Activated CD4-positive, alpha-beta memory T cell treated with anti-CD3 and anti-CD28 coated beads for 36 hours (primary cell): ENCODE measurements around the gene RFWD3. TPM values are rescaled to one million over a fixed set of nuclear protein-coding genes. Genes with fewer than 3 reads are reported as not detected.
A peak's percentile ranks its signal among the peaks of the same experiment; 100 is the strongest.

Experiments used
- CTCF ChIA-PET: fragments of 350-600 bp; sonication (Branson Sonifier 250); formaldehyde crosslinking; loops from one replicate; lab custom pipeline; 2021; ENCODE audit warnings: antibody characterized with exemption, inconsistent platforms; lab: Charles Lee
- POLR2A ChIA-PET: fragments of 350-600 bp; sonication (Branson Sonifier 250); formaldehyde crosslinking; loops from one replicate; lab custom pipeline; 2021; ENCODE audit warnings: antibody characterized with exemption; lab: Charles Lee
- DNase-seq: peaks from one replicate; pipeline ENCODE4 v3.0.0-alpha.2; 2020
- H3K27ac Mint-ChIP-seq: one replicate; pipeline ENCODE4 v1.8.0; 2021; ENCODE audit warnings: mixed read lengths
- H3K27me3 Mint-ChIP-seq: one replicate; pipeline ENCODE4 v1.8.0; 2021; ENCODE audit warnings: mixed read lengths
- H3K36me3 Mint-ChIP-seq: one replicate; pipeline ENCODE4 v1.8.0; 2021; ENCODE audit warnings: mixed read lengths
- H3K4me1 Mint-ChIP-seq: one replicate; pipeline ENCODE4 v1.8.0; 2021; ENCODE audit warnings: low read depth, mixed read lengths
- H3K4me3 Mint-ChIP-seq: one replicate; pipeline ENCODE4 v1.8.0; 2021; ENCODE audit warnings: mild to moderate bottlenecking, mixed read lengths
- H3K9me3 Mint-ChIP-seq: one replicate; pipeline ENCODE4 v1.8.0; 2021; ENCODE audit warnings: mixed read lengths
- intact Hi-C: fragments of 100-400 bp; cut with micrococcal nuclease; formaldehyde crosslinking; loops from one replicate; pipeline ENCODE4 v1.15.1; 2023
- total RNA-seq, 2 experiments: library from RNA; stranded (reverse); gene quantifications; one replicate each; pipeline ENCODE4 v1.2.3, GENCODE V29; 2021

The RFWD3 gene, protein sequence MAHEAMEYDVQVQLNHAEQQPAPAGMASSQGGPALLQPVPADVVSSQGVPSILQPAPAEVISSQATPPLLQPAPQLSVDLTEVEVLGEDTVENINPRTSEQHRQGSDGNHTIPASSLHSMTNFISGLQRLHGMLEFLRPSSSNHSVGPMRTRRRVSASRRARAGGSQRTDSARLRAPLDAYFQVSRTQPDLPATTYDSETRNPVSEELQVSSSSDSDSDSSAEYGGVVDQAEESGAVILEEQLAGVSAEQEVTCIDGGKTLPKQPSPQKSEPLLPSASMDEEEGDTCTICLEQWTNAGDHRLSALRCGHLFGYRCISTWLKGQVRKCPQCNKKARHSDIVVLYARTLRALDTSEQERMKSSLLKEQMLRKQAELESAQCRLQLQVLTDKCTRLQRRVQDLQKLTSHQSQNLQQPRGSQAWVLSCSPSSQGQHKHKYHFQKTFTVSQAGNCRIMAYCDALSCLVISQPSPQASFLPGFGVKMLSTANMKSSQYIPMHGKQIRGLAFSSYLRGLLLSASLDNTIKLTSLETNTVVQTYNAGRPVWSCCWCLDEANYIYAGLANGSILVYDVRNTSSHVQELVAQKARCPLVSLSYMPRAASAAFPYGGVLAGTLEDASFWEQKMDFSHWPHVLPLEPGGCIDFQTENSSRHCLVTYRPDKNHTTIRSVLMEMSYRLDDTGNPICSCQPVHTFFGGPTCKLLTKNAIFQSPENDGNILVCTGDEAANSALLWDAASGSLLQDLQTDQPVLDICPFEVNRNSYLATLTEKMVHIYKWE
- total RNA-seq: 100 to 1,000 TPM in 1 of 2 experiments, 10 to 100 TPM in 1; 95.3 to 109 TPM

- intact Hi-C loops: loop anchor here (1.0 to 10.0 kb wide), 6 partner anchors 34 to 2002 kb away; partner anchors contain the start of genes GLG1, KARS1, MLKL and PSMD7
These were observed at the start of gene RFWD3 for GRCh38 chr16:74666425-74667254. Gene RFWD3 (minus strand): TSS chr16:74666877. CDS start chr16:74661449, 5,428 bp downstream.

DNA sequence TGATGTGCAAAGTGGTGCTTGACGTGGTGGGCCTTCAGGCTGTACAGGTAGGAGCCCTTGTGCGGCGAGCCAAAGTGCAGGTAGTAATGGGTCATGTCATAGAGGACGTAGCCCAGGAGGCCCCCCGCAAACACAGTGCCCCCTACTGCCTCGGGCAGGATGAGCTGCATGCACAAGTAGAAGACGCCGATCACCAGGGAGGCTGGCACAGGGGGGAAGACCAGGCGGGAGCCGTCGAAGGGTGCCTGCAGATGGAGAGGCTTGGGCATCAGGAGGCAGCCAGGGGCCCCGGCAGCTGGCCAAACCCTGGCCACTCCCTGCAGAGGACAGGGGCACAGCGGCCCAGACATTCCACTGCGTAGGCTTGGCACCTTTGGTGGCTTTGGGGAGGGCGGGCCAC, 49.7 kb upstream of the RFWD3 start:
- ChIA-PET CTCF (interaction anchor here (1.6 kb wide), 1 partner anchor 146 kb away, joined by 5 read pairs; no protein-coding TSS in a partner anchor), POLR2A (no interaction called here)
- DNase-seq: no peak
- Mint-ChIP-seq H3K4me1 (no peaks in the 10 kb centered on the region), H3K27me3 (peaks cover under 1% of the 10 kb centered on the region), H3K27ac (no peak overlapping the region), H3K36me3 (no peaks in the 10 kb centered on the region), H3K4me3 (no peak overlapping the region), H3K9me3 (no peaks in the 10 kb centered on the region)
- intact Hi-C loops: no loop called here

More at GRCh38 chr16:74666425-74667254, at the start of gene RFWD3:
- H3K9me3 Mint-ChIP-seq: no peaks in the 10 kb centered on the region
- DNase-seq: peak; percentile 98
- ChIA-PET CTCF (interaction anchor here (0.9 to 2.2 kb wide), 5 partner anchors 12 to 44 kb away, joined by 3 to 14 read pairs (median 5); partner anchors contain the start of gene MLKL), POLR2A (interaction anchor here (0.8 to 4.3 kb wide), 18 partner anchors 8 to 443 kb away, joined by 3 to 43 read pairs (median 4); partner anchors contain the start of genes GLG1, MLKL and PSMD7)
- H3K27me3 Mint-ChIP-seq: no peaks in the 10 kb centered on the region
- H3K4me1 Mint-ChIP-seq: peaks cover 39% of the 10 kb centered on the region
- peaks cover 40% of the 10 kb centered on the region for H3K36me3 Mint-ChIP-seq
- peak within 1 kb of the TSS; percentile 91 for H3K27ac Mint-ChIP-seq
- H3K4me3 Mint-ChIP-seq: peak within 1 kb of the TSS; percentile 85

DNA sequence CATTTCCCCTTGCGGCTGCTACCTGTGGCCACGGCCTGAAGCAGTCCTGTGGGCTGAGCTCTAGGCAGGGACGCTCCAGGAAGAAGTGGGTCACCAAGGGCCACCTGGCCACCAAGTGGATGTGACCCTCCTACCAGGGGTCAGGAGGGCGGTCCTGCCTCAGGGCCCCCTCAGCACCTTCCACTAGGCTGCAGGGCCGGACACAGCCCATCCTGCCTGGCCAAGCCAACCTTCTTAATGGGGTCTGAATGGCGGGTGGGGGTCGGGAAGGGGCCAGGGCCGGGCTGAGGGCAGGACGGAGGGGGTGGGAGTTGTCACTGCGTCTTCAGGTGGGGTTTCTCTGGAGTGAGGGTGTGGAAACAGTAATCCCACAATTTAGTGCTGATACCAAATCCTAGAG, 47.2 kb upstream of the RFWD3 start:
- intact Hi-C loops: no loop called here
- Mint-ChIP-seq H3K27ac (no peak overlapping the region), H3K27me3 (no peaks in the 10 kb centered on the region), H3K4me3 (no peak overlapping the region), H3K9me3 (no peaks in the 10 kb centered on the region), H3K36me3 (no peaks in the 10 kb centered on the region), H3K4me1 (peaks cover 5% of the 10 kb centered on the region)
- no peak for DNase-seq
- POLR2A ChIA-PET: interaction anchor here (0.6 kb wide), 2 partner anchors 148 to 386 kb away, joined by 3 to 5 read pairs; no protein-coding TSS in a partner anchor
- CTCF ChIA-PET: interaction anchor here (1.0 to 5.0 kb wide), 3 partner anchors 12 to 150 kb away, joined by 3 to 56 read pairs (median 47); no protein-coding TSS in a partner anchor

GRCh38 chr16:74713325-74713724, 46.6 kb upstream of the RFWD3 start:
- no peaks in the 10 kb centered on the region for H3K27me3 Mint-ChIP-seq
- intact Hi-C loops: no loop called here
- no peaks in the 10 kb centered on the region for H3K9me3 Mint-ChIP-seq
- H3K36me3 Mint-ChIP-seq: no peaks in the 10 kb centered on the region
- no peak overlapping the region for H3K27ac Mint-ChIP-seq
- ChIA-PET POLR2A (interaction anchor here (1.8 kb wide), 1 partner anchor 12 kb away, joined by 10 read pairs; the partner anchor contains the start of gene MLKL), CTCF (interaction anchor here (1.0 to 5.0 kb wide), 5 partner anchors 13 to 150 kb away, joined by 3 to 56 read pairs (median 9); no protein-coding TSS in a partner anchor)
- DNase-seq: no peak
- no peak overlapping the region for H3K4me3 Mint-ChIP-seq
- peaks cover 5% of the 10 kb centered on the region for H3K4me1 Mint-ChIP-seq

DNA sequence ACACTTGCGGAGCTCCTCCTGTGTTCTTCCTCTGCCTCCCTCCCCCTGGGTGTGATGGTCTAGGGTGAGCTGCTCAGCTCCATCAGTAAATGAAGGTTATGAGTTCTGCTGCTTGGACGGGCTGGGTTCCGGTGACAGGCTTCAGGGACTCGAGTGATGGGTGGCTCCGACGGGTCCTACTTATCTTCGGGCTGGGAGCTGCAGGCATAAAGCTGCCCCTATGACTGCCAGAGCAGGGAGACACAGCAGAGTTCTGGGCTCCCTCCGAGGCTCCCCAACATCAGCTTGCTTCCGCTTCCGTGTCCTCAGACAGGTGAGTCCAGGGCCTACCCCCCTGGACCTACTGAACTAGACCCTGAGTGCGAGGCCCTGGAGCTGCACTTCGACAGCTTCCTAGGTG, 45.3 kb upstream of the RFWD3 start:
- H3K27ac Mint-ChIP-seq: no peak overlapping the region
- H3K4me1 Mint-ChIP-seq: peaks cover 5% of the 10 kb centered on the region
- CTCF ChIA-PET: interaction anchor here (1.4 to 5.0 kb wide), 4 partner anchors 14 to 151 kb away, joined by 5 to 56 read pairs (median 28); no protein-coding TSS in a partner anchor

DNA sequence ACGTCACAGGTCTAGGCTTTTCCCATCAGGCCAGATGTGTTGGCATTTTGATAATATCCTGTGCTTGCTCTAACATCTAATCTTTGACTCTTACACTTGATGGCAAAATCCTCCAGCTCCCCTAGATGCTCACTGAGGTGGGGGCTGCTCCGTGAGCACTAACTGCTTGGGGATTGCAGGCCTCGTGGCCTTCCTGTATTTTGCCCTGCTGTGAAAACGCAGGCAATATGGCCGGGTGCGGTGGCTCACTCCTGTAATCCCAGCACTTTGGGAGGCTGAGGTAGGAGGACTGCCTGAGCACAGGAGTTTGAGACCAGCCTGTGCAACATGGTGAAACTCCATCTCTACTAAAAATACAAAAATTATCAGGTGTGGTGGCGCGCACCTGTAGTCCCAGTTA, 43.7 kb upstream of the RFWD3 start:
- H3K27ac Mint-ChIP-seq: no peak overlapping the region
- POLR2A ChIA-PET: no interaction called here
- no peak for DNase-seq
- CTCF ChIA-PET: interaction anchor here (0.8 to 5.0 kb wide), 8 partner anchors 8 to 401 kb away, joined by 3 to 56 read pairs (median 4); partner anchors contain the start of genes FA2H and MLKL
- H3K4me3 Mint-ChIP-seq: no peak overlapping the region
- H3K27me3 Mint-ChIP-seq: no peaks in the 10 kb centered on the region
- intact Hi-C loops: no loop called here
- no peaks in the 10 kb centered on the region for H3K9me3 Mint-ChIP-seq
- H3K4me1 Mint-ChIP-seq: peaks cover 5% of the 10 kb centered on the region
- no peaks in the 10 kb centered on the region for H3K36me3 Mint-ChIP-seq

More for the DNA sequence above, 45.3 kb upstream of the RFWD3 start:
- H3K4me3 Mint-ChIP-seq: no peak overlapping the region
- POLR2A ChIA-PET: interaction anchor here (0.7 to 1.8 kb wide), 2 partner anchors 11 to 151 kb away, joined by 3 to 10 read pairs; partner anchors contain the start of gene MLKL
- H3K9me3 Mint-ChIP-seq: no peaks in the 10 kb centered on the region
- intact Hi-C loops: no loop called here
- DNase-seq: no peak
- H3K27me3 Mint-ChIP-seq: no peaks in the 10 kb centered on the region
- no peaks in the 10 kb centered on the region for H3K36me3 Mint-ChIP-seq

GRCh38 chr16:74709441-74709877, 42.8 kb upstream of the RFWD3 start:
- H3K4me1 Mint-ChIP-seq: peaks cover 10% of the 10 kb centered on the region
- H3K27ac Mint-ChIP-seq: peak overlapping the region; percentile 2
- DNase-seq: peak; percentile 88
- ChIA-PET POLR2A (no interaction called here), CTCF (interaction anchor here (1.0 to 5.0 kb wide), 7 partner anchors 9 to 402 kb away, joined by 3 to 56 read pairs (median 4); partner anchors contain the start of genes FA2H and MLKL)
- no peaks in the 10 kb centered on the region for H3K27me3 Mint-ChIP-seq
- H3K36me3 Mint-ChIP-seq: no peaks in the 10 kb centered on the region
- H3K4me3 Mint-ChIP-seq: no peak overlapping the region
- H3K9me3 Mint-ChIP-seq: no peaks in the 10 kb centered on the region
- intact Hi-C loops: loop anchor here (1.0 to 10.0 kb wide), 5 partner anchors 17 to 401 kb away; partner anchors contain the start of genes FA2H and WDR59

DNA sequence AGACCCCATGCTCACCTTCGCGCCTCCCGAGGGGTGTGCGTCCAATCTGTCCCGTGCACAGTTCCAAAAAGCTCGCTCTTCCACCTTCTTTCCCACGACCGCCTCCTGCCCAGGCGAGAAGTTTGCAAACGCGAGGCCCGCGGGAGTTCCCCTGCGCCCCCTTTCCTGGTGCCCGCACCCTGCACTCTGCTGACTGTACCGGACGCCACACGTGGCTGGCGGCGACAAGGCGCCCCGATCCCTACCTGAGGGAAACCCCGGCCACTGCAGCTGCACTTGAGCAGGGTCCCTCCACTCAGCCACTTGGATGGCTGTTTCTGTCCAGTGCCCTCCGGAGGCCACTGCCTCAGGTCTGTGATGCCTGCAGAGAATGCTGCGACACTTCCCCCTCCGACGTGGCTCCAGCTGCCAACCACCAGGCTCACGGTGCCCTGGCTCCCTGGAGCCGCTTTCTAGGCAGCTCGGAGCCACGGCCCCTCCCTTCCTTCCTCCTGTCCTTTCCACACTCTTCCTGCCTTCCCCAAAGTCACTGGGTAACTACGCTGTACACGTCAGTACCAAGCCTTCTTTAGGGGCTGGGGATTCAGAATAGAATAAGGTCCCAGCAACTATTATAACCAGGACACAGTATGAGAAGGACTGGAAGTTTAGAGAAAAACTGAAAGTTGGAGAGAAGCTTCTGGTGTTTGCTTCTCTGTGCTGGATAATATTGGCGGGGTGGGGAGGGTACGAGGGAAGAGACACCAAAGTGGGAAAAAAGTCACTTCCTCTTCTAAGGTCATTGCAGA, 34.0 kb upstream of the RFWD3 start, which contains the start of gene MLKL:
Gene MLKL, minus strand, starts transcription at position 425 of the 788 bp plus-strand sequence. CDS start 5,105 bp downstream, outside the sequence.
- H3K4me1 Mint-ChIP-seq: peaks cover 52% of the 10 kb centered on the region
- CTCF ChIA-PET: interaction anchor here (2.3 to 3.6 kb wide), 5 partner anchors 9 to 410 kb away, joined by 5 to 23 read pairs (median 14); partner anchors contain the start of gene RFWD3
- intact Hi-C loops: loop anchor here (1.0 to 10.0 kb wide), 4 partner anchors 33 to 917 kb away; partner anchors contain the start of gene WDR59
- DNase-seq: peak; percentile 75
- peak within 1 kb of the TSS; percentile 96 for H3K4me3 Mint-ChIP-seq
- H3K27me3 Mint-ChIP-seq: no peaks in the 10 kb centered on the region
- H3K36me3 Mint-ChIP-seq: peaks cover 7% of the 10 kb centered on the region
- POLR2A ChIA-PET: interaction anchor here (0.8 to 4.4 kb wide), 8 partner anchors 12 to 398 kb away, joined by 3 to 43 read pairs (median 3); partner anchors contain the start of genes GLG1 and RFWD3
- no peaks in the 10 kb centered on the region for H3K9me3 Mint-ChIP-seq
- peak within 1 kb of the TSS; percentile 94 for H3K27ac Mint-ChIP-seq

DNA sequence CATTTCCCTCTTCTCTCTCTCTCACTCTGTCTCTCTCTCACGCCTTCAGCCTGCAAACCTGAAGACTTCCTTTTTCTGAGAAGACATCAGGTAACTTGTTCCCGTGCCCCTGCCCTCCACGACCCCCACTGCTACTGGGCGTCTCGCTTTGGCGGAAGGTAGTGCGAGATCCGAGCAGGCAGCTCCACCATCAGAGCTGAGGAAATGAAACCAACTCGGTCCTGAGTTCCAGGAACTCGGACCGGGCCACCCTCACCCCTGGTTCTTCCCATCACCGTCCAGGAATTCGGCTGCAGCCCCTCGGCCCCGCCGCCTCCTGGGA, 33.4 kb upstream of the RFWD3 start:
- Mint-ChIP-seq H3K27me3 (no peaks in the 10 kb centered on the region), H3K9me3 (no peaks in the 10 kb centered on the region), H3K4me1 (peaks cover 56% of the 10 kb centered on the region), H3K4me3 (peak overlapping the region; percentile 96), H3K36me3 (peaks cover 12% of the 10 kb centered on the region), H3K27ac (peak overlapping the region; percentile 94)
- DNase-seq: peak; percentile 53
- intact Hi-C loops: loop anchor here (1.0 to 10.0 kb wide), 4 partner anchors 33 to 917 kb away; partner anchors contain the start of gene WDR59
- POLR2A ChIA-PET: interaction anchor here (1.2 to 4.4 kb wide), 5 partner anchors 12 to 93 kb away, joined by 3 to 43 read pairs (median 5); partner anchors contain the start of genes GLG1 and RFWD3
- CTCF ChIA-PET: interaction anchor here (2.3 to 3.6 kb wide), 4 partner anchors 10 to 411 kb away, joined by 5 to 23 read pairs (median 15); partner anchors contain the start of gene RFWD3
